GM18861 (cell line): ENCODE results near the gene LCTL.

Experiments
- ATAC-seq: cut with Tn5 transposase; IDR thresholded peaks from one replicate; pipeline ENCODE4 v1.9.1; 2021; ENCODE audit not compliant: unreplicated experiment

Gene LCTL

DNA sequence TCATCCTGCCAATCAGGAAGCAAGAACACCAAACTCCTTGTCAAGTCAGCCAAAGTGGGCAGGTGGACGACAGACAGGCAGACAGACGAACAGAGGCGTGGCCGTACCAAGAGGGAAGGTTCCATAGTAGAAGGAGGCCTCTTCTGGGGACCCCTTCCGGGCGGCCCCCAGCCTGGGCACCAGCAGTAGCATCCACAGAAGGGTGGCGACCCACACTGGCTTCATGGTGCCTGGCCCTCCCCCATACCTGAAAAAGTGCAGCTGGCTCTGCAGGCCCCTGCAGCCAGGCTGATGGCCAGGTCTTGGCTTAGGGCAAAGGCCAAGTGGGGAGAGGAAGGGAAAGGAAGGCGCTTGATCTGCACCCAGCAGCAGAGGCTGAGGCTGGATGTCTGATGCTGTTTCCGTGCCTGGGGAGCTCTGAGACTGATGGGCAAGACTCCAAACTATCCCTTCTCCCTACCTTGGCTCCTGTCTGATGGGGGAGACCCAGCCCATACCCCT lies 607 bp downstream of the LCTL start:
- ATAC-seq = no peak

GRCh38 chr15:66564136-66565041 lies 1.4 kb downstream of the LCTL start:
- ATAC-seq = no peak

GRCh38 chr15:66563566-66564110 lies 2.2 kb downstream of the LCTL start:
- no peak for ATAC-seq

DNA sequence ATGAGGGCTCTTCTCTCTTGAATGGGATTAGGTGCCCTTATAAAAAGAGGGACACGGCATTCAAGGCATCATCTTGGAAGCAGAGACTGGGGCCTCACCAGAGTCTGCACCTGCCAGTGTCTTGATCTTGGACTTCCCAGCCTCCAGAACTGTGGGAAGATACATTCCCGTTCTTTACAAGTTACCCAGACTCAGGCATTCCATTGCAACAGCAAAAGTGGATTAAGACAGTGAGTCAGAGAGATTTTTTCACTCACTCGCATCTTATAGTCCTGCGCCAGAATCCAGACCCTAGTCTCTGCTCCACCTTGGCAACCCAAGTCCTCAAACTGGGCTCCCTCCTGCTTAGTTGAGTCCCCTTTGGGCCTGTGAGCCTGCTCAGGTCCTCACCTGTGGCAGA lies 2.7 kb downstream of the LCTL start:
- ATAC-seq = no peak

DNA sequence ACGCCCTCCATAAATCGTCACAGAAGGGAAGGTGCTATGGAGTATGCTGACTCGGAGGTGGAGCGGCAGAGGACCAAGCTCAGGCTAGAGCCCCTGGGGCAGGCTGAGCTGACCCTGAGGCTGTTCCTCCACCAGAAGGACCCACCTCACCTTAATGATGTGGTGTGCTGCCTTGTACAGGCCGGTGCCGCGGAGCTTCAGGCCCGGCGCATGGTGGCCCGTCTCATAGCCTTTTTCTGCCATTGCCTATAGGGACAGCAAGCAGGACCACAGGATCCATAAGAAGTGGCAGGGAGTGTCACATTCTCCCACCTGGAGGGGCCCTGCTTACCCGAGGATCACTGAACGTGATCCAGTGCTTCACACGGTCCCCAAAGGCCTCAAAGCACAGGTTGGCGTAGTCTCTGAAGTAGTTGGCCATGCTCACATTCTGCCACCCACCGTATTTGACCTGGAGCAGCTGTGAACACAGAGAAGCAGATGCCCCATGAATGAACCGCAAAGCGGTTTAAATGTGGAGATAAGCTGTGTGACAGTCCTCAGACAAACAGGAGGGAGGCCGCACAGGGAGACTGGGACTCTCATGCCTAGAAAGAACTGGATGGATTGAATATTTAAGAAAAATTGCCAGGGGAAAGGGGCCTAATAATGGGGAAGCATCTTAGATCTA lies 4.8 kb downstream of the LCTL start:
- ATAC-seq = no peak

DNA sequence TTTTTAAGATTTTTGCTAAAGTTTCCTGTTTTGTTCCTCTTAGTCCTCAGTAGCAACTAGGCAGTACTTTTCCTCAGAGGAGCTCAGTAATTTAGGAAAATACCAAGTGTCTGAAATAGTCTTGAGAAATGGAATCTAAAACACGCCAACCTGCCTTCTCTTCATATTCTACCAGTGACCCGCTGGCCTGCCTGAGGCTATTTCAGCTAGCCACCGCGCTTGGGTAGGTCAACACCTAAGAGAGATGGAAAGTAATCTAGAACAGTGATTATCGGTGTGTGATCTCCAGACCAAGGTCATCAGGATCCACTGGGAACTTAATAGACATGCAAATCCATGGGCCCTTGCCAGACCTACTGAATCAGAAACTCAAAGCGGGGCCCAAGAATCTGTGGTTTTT lies 7.5 kb downstream of the LCTL start:
- ATAC-seq = no peak

DNA sequence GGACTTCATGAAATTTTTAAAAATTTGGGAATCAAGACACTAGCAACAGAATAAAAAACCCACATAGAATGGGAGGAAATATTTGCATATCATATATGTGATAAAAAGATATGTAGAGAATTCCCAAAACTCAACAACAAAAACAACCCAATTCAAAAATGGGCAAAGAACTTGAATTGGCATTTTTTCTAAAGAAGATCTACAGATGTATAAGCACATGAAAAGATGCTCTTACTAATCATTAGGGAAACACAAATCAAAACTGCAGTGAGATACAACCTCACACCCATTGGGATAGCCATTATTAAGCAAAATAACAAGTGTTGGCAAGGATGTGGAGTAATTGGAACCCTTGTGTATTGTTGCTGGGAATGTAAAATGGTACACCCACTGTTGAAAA lies 10.1 kb downstream of the LCTL start:
- no peak for ATAC-seq

DNA sequence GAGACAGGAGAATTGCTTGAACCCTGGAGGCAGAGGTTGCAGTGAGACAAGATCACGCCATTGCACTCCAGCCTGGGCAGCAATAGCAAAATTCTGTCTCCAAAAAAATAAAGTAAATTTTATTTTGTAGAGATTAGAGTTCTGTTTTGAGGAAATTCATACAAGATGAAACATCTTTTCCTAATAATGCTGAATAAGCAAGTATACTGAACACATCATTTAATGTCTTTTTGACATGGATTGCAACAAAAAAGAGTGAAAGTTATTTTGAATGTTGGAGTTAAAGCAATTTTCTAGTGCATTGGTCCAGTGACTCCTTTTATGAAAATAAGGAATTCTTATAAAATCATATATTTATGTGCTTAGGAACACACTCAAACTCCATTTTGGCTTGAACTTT lies 20.5 kb downstream of the LCTL start:
- no peak for ATAC-seq

DNA sequence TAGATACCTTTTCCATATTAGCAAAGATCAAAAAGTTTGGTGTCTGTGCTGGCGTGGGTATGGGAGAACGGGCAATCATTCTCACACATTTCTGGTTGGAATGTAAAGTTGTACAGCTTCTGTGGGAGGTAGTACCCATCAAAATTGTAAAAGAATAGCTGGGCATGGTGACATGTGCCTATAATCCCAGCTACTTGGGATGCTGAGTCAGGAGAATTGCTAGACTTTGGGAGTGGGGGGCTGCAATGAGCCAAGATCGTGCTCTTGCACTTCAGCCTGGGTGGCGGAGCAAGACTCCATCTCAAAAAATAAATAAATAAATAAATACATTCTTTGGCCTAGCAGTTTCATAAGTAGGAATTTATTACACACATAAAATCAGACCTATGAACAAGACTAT lies 22.9 kb downstream of the LCTL start:
- no peak for ATAC-seq

DNA sequence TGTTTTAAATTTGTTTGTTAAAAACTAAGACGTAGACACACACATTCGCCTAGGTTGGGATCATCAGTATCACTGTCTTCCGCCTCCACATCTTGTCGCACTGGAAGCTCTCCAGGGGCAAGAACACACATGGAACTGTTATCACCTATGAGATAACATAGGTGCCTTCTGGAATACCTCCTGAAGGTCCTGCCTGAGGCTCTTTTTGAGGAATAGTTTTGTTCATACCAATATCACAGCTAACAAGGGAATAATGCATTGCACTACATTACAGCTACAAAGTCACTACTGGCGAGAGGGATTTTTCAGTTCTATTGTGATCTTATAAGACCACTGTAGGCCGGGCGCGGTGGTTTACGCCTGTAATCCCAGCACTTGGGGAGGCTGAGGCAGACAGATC lies 30.7 kb downstream of the LCTL start:
- no peak for ATAC-seq

- ATAC-seq = no peak
Observed at GRCh38 chr15:66524838-66525237, 41.0 kb downstream of the LCTL start.

DNA sequence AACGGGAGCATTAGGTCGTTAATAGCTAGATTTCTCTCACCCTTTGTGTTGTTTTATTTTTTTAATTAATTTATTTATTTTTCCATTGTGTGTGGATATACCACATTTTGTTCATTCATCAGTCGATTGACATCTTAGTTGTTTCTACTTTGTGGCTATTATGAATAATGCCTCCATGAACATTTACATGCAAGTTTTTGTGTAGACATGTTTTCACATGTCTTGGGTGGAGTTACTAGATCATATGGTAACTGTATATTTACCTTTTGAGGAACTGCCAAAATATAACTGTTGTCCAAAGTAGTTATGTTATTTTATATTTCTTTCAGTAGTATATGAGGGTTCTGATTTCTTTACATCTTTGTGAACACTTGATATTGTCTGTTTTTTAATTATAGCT lies 41.9 kb downstream of the LCTL start:
- ATAC-seq = no peak

DNA sequence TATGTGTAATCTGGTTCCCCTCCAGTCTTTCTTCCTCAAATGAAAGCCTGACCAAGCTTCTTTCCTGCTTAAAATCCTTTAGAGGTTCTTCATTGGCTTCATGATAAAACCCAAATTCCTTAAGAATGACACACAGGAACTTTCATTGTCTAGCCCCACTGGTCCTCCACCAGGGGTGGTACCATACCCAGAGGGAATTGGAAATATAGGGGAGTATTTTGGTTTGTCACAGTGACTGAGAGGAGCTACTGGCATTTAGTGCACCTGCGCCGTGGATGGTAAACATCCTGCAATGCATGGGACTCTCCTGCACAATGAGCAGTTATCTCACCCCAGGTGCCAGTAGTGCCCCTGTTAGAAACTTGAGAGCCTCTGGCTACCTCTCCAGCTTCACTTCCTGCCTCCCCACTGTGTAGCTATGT lies 49.9 kb downstream of the LCTL start:
- ATAC-seq = no peak

- ATAC-seq = no peak
Observed at GRCh38 chr15:66514586-66514985, 51.2 kb downstream of the LCTL start.

GRCh38 chr15:66508293-66508883 lies 57.4 kb downstream of the LCTL start:
- ATAC-seq = no peak

DNA sequence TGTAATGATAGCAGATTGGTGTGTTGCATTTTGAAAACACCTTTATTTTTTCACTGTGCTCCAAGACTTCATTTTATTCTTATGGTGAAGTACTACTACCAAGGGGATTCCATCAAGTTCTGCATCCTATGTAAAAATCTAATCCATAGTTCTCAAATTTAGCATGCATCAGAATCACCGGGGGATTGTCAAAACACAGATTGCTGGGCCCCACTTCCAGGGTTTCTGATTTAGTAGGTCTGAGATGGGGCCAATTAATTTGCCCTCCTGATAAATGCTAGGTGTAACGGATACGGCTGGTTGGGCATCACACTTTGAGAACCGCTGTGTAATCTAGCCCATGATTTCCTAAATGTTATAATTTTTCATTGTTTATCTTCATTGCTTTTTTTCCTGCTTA lies 60.0 kb downstream of the LCTL start:
- no peak for ATAC-seq

GRCh38 chr15:66505430-66505811 lies 60.4 kb downstream of the LCTL start:
- ATAC-seq = peak; percentile 8

DNA sequence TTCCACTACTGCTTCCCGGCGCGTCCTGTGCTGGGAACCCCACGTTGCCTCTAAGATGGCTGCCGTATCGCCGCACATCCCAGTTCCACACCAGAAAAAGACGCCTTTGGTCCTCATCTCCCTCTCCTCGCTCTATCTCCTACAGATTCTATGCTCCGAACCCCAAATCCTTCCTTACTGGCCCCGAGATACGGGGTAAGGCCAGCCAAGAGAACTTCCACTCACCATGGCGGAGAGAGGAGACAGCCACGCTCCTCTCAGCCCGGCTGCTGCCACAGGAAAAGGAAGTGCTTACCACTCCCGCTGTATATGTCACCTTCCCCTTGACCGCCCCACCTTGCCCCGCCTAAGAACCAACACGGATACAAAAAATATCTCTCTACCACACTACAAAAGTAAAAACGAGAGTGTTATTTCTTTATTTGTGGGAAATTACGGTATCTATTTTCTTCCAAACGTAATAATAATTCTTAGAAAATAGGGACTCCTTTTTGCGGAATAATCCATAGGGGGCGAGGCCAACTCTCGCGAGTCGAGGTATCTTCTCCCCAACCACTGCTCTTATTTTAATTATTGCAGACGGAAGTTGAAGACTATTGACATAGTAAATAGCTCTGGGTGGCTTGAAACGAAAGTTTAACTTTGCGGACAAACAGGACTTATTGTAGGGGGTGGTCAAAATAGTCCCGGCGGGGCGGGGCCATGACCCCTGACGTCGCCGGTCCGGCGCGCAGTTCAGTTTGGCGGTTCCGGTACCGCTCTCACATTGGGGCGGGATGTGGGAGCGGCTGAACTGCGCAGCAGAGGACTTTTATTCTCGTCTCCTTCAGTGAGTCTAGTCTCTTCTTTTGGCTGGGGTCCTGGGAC lies 61.0 kb downstream of the LCTL start, which contains the start of the genes RPL4 and ZWILCH:
Gene RPL4 (minus strand): TSS at position 293 of the 867 bp plus-strand sequence. CDS start 65 bp downstream, at position 228.
Gene ZWILCH (plus strand): TSS at position 764 of the 867 bp plus-strand sequence. CDS start 13 bp downstream, at position 777.
- peak; percentile 71 for ATAC-seq

DNA sequence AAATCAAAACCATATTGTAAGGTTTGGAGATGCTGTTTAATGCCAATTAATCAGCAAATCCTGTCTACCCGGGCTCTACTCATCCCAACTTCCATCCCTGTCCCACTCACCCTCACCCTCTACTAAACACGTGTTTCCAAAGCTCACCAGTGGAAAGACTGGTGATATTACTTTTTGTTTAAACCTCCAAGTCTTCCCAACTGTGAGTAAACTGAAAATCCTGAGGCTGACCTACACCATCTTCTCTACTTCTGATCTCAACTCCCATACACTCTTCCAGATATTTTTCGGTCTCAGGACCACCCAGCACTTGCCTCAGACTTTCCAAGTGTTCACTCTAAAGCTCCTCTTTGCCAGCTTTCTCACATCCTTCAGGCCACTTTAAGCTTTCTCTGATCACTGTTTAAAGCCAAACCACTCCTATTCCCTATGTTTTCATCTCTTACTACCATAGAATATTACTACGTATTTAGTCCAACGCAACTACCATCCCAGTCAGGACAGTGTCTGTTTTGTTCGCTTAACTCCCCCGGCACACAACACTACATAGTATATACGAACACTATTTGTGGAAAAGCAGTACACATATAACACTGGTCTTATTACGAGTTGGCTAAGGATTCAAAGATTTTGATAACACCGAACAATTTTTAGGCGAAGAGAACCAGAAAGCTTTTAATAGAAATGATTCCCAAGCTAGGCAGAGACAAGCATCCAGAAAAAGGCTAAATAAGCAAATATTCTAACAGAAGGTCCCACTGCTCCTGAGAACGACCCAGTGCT lies 61.8 kb downstream of the LCTL start:
- no peak for ATAC-seq
